22Rv1 (cell line): ENCODE results near the gene TPRX1.

Experiments used
- CTCF ChIP-seq: fragments of 450-650 bp; IDR thresholded peaks from 2 replicates; pipeline ENCODE4 v1.5.1; 2017; ENCODE audit warnings: mild to moderate bottlenecking
- ZFX ChIP-seq: fragments of 450-650 bp; IDR thresholded peaks from 2 replicates; pipeline ENCODE4 v1.6.1; 2017; ENCODE audit warnings: antibody characterized with exemption, borderline replicate concordance

DNA sequence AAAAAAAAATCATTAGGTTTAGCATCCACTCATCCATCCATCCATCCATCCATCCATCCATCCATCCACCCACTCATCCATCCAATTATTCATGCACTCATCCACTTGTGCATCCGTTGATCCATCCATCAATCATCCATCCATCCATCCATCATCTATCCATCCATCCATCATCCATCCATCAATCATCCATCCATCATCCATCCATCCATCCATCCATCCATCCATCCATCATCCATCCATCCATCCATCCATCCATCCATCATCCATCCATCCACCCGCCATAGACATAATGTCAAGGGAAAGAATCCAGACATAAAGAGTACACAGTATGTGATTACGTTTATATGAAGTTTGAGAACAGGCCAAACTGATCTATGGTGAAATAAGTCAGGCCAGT, 34.8 kb downstream of the TPRX1 start:
- TF ChIP-seq CTCF (no peak), ZFX (no peak)
